Stimulated activated CD4-positive, alpha-beta T cell treated with anti-CD3 and anti-CD28 coated beads, Interleukin-2, amount 100 ng/mL, for 48 hours (primary cell): ENCODE results near the gene SMG1.

Experiments
- DNase-seq, 2 donors: peaks; one replicate each; pipeline ENCODE4 v3.0.0-alpha.2; 2020

SMG1 gene

GRCh38 chr16:18842565-18842964 is 83.6 kb downstream of the SMG1 start:
- no peak for DNase-seq

- no peak for DNase-seq
Observed at GRCh38 chr16:18841833-18842525, 84.2 kb downstream of the SMG1 start.

GRCh38 chr16:18839555-18839954 is 86.7 kb downstream of the SMG1 start:
- DNase-seq: no peak

- no peak for DNase-seq
Observed at GRCh38 chr16:18836702-18837101, 89.5 kb downstream of the SMG1 start.

- DNase-seq: no peak
Observed at GRCh38 chr16:18834864-18835263, 91.3 kb downstream of the SMG1 start.

GRCh38 chr16:18833707-18834505 is 92.3 kb downstream of the SMG1 start:
- DNase-seq: no peak

GRCh38 chr16:18832613-18833012 is 93.6 kb downstream of the SMG1 start:
- DNase-seq: no peak

GRCh38 chr16:18832006-18832405 is 94.2 kb downstream of the SMG1 start:
- DNase-seq: no peak

GRCh38 chr16:18829251-18829650 is 97.0 kb downstream of the SMG1 start:
- no peak for DNase-seq

- DNase-seq: no peak
Observed at GRCh38 chr16:18827890-18828289, 98.3 kb downstream of the SMG1 start.

GRCh38 chr16:18816286-18816685 is 109.9 kb downstream of the SMG1 start:
- DNase-seq: no peak

GRCh38 chr16:18811925-18812324 is 114.3 kb downstream of the SMG1 start:
- no peak for DNase-seq

- no peak for DNase-seq
Observed at GRCh38 chr16:18809165-18809564, 117.0 kb downstream of the SMG1 start.

- no peak for DNase-seq
Observed at GRCh38 chr16:18805257-18805773, 120.9 kb downstream of the SMG1 start.

GRCh38 chr16:18804540-18804939 is 121.7 kb downstream of the SMG1 start:
- DNase-seq: no peak

- no peak for DNase-seq
Observed at GRCh38 chr16:18803569-18804462, 122.4 kb downstream of the SMG1 start.

GRCh38 chr16:18802767-18803343 is 123.4 kb downstream of the SMG1 start:
- DNase-seq: no peak

GRCh38 chr16:18801145-18801972 is 124.8 kb downstream of the SMG1 start, which contains the start of gene ARL6IP1:
ARL6IP1 (minus strand) TSS chr16:18801549; CDS start chr16:18801466, 83 bp downstream.
- peak; percentile 96 to 97 for DNase-seq

- no peak for DNase-seq
Observed at GRCh38 chr16:18800775-18801144, 125.4 kb downstream of the SMG1 start.

GRCh38 chr16:18800293-18800692 is 125.9 kb downstream of the SMG1 start:
- DNase-seq: no peak

GRCh38 chr16:18799500-18799899 is 126.7 kb downstream of the SMG1 start:
- DNase-seq: no peak

GRCh38 chr16:18797746-18798145 is 128.5 kb downstream of the SMG1 start:
- no peak for DNase-seq
